ENCODE measurements around the gene ZNF263. TPM values are rescaled to one million over a fixed set of nuclear protein-coding genes. Genes with fewer than 3 reads are reported as not detected.
"Not testable (repeated sequence)": the region's sequence is repeated elsewhere in the genome, so short reads cannot be mapped to it uniquely, and the experiment has no call there.

Gene ZNF263
- total and polyA plus RNA-seq, 2 donors from 2014 or later = 14.6 to 29.7 TPM

DNA sequence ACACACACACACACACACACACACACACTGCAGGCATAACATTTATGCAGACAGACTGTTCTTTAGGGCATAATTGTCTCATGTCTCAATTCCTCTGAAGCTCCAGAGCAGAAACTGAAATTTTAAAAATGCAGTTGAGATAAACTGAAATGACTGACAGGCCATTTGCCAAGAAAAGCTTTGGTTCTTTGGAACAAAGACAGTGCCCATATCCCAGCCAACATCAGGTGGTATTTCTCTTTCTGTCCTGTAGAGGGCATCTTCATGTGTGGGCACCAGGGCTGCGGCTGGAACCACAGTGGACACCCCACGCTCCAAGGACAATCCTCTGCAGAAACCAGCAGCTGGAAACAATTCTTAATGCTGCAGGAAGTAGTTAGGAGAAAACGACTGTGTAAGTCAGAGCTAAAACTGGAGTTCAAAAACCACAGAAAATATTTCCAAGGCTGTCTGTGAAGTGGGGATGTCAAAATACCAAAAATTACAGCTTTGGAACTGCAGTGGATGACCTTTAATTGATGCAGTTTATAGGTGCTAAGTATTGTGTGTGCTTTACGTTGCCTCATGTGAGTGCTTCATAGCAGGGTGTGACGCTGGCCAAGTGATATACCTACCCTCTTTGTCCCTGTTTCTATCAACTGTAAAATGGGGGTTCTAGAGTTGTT is 16.3 kb upstream of the ZNF263 start:
- TF ChIP-seq, protein P1, sequence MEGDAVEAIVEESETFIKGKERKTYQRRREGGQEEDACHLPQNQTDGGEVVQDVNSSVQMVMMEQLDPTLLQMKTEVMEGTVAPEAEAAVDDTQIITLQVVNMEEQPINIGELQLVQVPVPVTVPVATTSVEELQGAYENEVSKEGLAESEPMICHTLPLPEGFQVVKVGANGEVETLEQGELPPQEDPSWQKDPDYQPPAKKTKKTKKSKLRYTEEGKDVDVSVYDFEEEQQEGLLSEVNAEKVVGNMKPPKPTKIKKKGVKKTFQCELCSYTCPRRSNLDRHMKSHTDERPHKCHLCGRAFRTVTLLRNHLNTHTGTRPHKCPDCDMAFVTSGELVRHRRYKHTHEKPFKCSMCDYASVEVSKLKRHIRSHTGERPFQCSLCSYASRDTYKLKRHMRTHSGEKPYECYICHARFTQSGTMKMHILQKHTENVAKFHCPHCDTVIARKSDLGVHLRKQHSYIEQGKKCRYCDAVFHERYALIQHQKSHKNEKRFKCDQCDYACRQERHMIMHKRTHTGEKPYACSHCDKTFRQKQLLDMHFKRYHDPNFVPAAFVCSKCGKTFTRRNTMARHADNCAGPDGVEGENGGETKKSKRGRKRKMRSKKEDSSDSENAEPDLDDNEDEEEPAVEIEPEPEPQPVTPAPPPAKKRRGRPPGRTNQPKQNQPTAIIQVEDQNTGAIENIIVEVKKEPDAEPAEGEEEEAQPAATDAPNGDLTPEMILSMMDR (IDR thresholded peaks at IDR 0.05; ENCODE audit: borderline replicate concordance, extremely low read depth, insufficient read depth) = peak; percentile 44
- DNase-seq = peak in 3 of 5 donors; percentile 17 to 53 (median 19)
- H3K9ac ChIP-seq (ENCODE audit: low read length in 3 of 3) = no peak overlapping the region
- no peaks in the 10 kb centered on the region for H3K9me3 ChIP-seq (ENCODE audit: control insufficient read depth in 2 of 3, insufficient read depth in 1 of 3, low read length in 3 of 3)
- H3K27me3 ChIP-seq (ENCODE audit: control insufficient read depth, insufficient read depth, low read length) = no peaks in the 10 kb centered on the region
- H3K4me1 ChIP-seq (ENCODE audit: control insufficient read depth in 2 of 3, insufficient read depth in 2 of 3, low read depth in 1 of 3, low read length in 3 of 3) = peaks cover 0 to 4% (median 0%) of the 10 kb centered on the region in 3 donors
- no peak for FAIRE-seq
- H3K4me3 ChIP-seq (ENCODE audit: low read length in 3 of 3) = no peak overlapping the region
- H3K36me3 ChIP-seq (ENCODE audit: control insufficient read depth in 2 of 3, insufficient read depth in 3 of 3, low read length in 3 of 3) = no peaks in the 10 kb centered on the region
- intact Hi-C loops (cut with DNase I) = no loop called here
- no peak overlapping the region for H3K27ac ChIP-seq (ENCODE audit: low read depth in 2 of 2, low read length in 2 of 2)

DNA sequence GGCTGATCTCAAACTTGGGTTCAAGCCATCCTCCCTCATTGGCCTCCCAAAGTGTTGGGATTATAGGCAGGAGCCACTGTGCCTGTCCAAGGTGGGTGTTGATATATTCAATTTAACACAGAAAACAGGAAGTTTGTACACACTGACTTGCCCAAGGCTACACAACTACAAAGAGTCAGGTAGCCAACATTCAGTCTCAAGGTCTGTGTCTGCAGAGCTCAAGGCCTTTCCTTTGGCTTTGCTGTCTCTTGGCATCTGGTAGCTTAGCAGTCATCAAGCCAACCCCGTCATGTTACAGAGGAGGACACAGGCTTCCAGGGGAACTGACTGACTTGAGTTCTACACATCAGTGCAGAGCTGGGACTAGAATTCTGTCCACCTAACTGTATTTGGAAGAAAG is 15.0 kb upstream of the ZNF263 start:
- no peak overlapping the region for H3K4me3 ChIP-seq (ENCODE audit: low read length in 3 of 3)
- FAIRE-seq (no peak), DNase-seq (no peak)
- H3K36me3 ChIP-seq (ENCODE audit: control insufficient read depth in 2 of 3, insufficient read depth in 3 of 3, low read length in 3 of 3) = no peaks in the 10 kb centered on the region
- H3K9ac ChIP-seq (ENCODE audit: low read length in 3 of 3) = no peak overlapping the region
- TF ChIP-seq, protein P1 (IDR thresholded peaks at IDR 0.05; ENCODE audit: borderline replicate concordance, extremely low read depth, insufficient read depth) = no peak
- H3K9me3 ChIP-seq (ENCODE audit: control insufficient read depth in 2 of 3, insufficient read depth in 1 of 3, low read length in 3 of 3) = no peaks in the 10 kb centered on the region
- H3K27me3 ChIP-seq (ENCODE audit: control insufficient read depth, insufficient read depth, low read length) = no peaks in the 10 kb centered on the region
- intact Hi-C loops (cut with DNase I) = no loop called here
- no peak overlapping the region for H3K27ac ChIP-seq (ENCODE audit: low read depth in 2 of 2, low read length in 2 of 2)
- H3K4me1 ChIP-seq (ENCODE audit: control insufficient read depth in 2 of 3, insufficient read depth in 2 of 3, low read depth in 1 of 3, low read length in 3 of 3) = peaks cover 0 to 4% (median 0%) of the 10 kb centered on the region in 3 donors

DNA sequence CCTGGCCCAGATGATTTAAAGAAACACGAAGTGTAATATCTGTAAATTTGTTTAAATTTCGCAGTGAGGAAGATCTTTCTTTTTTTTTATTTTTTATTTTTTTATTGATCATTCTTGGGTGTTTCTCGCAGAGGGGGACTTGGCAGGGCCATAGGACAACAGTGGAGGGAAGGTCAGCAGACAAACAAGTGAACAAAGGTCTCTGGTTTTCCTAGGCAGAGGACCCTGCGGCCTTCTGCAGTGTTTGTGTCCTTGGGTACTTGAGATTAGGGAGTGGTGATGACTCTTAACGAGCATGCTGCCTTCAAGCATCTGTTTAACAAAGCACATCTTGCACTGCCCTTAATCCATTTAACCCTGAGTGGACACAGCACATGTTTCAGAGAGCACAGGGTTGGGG is 12.6 kb upstream of the ZNF263 start:
- FAIRE-seq; H3K36me3 ChIP-seq (ENCODE audit: control insufficient read depth in 2 of 3, insufficient read depth in 3 of 3, low read length in 3 of 3); H3K4me1 ChIP-seq (ENCODE audit: control insufficient read depth in 2 of 3, insufficient read depth in 2 of 3, low read depth in 1 of 3, low read length in 3 of 3); H3K9me3 ChIP-seq (ENCODE audit: control insufficient read depth in 2 of 3, insufficient read depth in 1 of 3, low read length in 3 of 3); H3K27me3 ChIP-seq (ENCODE audit: control insufficient read depth, insufficient read depth, low read length); DNase-seq; H3K4me3 ChIP-seq (ENCODE audit: low read length in 3 of 3); H3K27ac ChIP-seq (ENCODE audit: low read depth in 2 of 2, low read length in 2 of 2); H3K9ac ChIP-seq (ENCODE audit: low read length in 3 of 3); intact Hi-C loops (cut with DNase I): not testable (repeated sequence)

DNA sequence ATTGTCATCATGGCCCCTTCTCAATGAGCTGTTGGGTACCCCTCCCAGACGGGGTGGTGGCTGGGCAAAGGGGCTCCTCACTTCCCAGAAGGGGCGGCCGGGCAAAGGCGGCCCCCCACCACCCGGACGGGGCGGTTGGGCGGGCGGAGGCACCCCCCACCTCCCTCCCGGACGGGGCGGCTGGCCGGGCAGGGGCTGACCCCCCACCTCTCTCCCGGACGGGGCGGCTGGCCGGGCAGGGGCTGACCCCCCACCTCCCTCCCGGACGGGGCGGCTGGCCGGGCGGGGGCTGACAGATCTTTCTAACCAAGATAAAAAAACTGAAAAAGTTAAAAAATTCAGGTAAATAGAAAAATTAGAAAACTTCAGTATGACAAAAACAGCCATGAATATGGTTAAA is 12.0 kb upstream of the ZNF263 start:
- H3K27me3 ChIP-seq (ENCODE audit: control insufficient read depth, insufficient read depth, low read length); DNase-seq; H3K4me1 ChIP-seq (ENCODE audit: control insufficient read depth in 2 of 3, insufficient read depth in 2 of 3, low read depth in 1 of 3, low read length in 3 of 3); H3K9me3 ChIP-seq (ENCODE audit: control insufficient read depth in 2 of 3, insufficient read depth in 1 of 3, low read length in 3 of 3); intact Hi-C loops (cut with DNase I); FAIRE-seq; H3K4me3 ChIP-seq (ENCODE audit: low read length in 3 of 3); H3K27ac ChIP-seq (ENCODE audit: low read depth in 2 of 2, low read length in 2 of 2); H3K9ac ChIP-seq (ENCODE audit: low read length in 3 of 3); H3K36me3 ChIP-seq (ENCODE audit: control insufficient read depth in 2 of 3, insufficient read depth in 3 of 3, low read length in 3 of 3): not testable (repeated sequence)

Data from kidney (tissue), 14 donors.